ENCODE data around the gene RTN1.

Gene RTN1

GRCh38 chr14:59849411-59850130 is 21.0 kb downstream of the RTN1 start:
- no peak for DNase-seq

DNA sequence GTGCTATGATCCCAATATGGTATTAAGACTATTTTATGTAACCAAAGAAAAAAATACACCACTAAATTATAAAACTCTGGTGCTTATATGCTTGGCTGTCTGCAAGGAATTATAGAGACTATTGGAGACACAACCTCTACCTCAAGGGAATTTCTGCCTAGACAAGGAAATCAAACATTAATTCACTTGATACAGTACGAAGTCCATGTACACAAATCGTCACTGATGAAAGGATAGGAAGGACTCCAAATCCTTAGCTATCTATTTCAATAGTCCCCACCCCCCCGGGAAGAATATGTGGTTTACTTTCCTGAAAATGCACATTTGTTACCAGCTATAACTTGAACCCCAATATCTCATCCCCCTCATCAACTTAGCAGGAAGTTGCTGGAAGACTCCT is 21.9 kb downstream of the RTN1 start:
- no peak for DNase-seq

DNA sequence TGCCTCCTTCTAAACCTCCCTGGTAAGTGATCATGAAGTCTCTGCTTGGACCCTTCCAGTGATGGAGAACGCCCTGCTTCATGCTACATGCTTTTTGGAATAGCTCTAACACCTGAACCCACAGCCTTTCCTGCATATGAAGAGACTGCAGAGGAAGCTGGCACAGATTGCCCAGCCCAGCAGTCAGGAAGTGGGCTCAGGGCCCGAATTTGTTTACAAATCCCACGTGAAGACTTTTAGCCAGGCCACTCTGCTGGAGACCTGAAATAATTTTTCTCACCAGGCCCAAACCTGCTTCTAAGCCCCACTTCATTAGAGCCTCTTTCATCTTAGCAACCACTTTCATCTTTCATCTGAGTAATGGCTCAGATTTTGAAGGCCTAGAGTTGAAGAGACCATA is 22.9 kb downstream of the RTN1 start:
- DNase-seq, result no peak

DNA sequence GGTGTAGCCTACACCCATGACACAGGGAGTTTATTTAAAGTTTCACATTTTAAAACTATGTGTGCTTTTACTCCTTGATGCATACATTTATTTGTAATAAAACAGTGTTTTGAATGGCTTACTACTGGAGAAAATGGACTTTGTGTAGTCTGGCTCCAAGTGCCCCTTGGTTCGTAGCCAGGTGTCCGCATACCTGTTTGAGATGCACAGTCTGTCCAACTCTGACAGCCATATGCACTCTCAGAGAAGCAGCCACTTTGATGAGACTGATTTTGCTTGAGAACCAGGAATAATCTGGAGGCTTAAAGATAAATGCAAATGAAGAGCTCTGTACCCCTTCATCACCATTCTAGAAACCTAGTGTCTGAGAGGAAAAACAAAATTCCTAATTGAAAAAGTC is 24.0 kb downstream of the RTN1 start:
- no peak for DNase-seq

GRCh38 chr14:59845245-59845644 is 25.3 kb downstream of the RTN1 start:
- no peak for DNase-seq

DNA sequence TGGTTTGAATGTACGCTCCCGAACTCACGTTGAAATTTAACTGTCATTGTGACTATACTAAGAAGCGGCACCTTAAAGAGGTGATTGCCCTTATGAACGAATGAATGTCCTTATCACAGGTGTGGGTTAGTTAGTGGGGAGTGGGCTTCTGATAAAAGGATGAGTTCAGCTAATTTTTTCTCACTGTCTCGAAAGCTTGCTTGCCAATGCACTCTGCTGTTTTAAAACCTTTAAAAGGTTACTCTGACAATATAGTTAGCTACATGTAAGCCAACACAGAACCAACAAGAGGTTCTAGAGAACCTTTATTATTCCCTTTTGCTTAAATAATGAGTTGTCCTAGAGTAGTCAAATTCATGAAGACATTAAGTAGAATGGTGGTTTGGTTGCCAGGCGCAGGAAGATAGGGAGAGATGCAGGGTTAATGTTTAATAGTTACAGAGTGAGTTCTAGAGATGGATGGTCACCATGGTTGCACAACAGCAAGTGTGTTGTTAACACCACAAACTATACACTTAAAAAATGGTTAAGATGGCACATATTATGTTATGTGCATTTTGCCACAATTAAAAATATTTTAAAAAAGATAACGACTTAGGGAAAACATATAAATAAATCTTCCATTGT is 26.3 kb downstream of the RTN1 start:
- DNase-seq, result no peak

DNA sequence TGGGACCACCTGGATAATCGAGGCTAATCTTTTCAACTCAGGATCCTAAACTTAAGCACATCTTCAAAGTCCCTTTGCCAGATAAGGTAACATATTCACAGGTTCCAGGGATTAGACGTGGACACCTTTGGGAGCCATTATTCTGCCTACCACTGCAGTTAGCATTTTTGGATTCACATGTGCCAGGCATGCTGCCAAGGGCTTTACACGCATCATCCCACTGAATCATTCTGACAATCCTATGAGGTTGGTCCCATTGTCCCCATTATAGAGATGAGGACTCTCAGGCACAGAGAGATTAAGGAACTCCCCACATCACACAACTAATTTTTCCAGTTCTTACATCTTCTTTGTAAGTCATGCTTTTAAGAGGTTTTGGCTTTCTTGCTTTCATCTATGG is 34.5 kb downstream of the RTN1 start:
- no peak for DNase-seq

GRCh38 chr14:59832653-59833294 is 37.8 kb downstream of the RTN1 start:
- DNase-seq, result no peak

- no peak for DNase-seq
These were observed 39.4 kb downstream of the RTN1 start for GRCh38 chr14:59831121-59831730.

- DNase-seq, result no peak
These were observed 40.2 kb downstream of the RTN1 start for GRCh38 chr14:59830338-59830734.

GRCh38 chr14:59829469-59830337 is 40.9 kb downstream of the RTN1 start:
- no peak for DNase-seq

- DNase-seq, result no peak
These were observed 42.3 kb downstream of the RTN1 start for GRCh38 chr14:59828276-59828675.

- no peak for DNase-seq
These were observed 43.2 kb downstream of the RTN1 start for GRCh38 chr14:59827401-59827800.

GRCh38 chr14:59826150-59826549 is 44.4 kb downstream of the RTN1 start:
- no peak for DNase-seq

DNA sequence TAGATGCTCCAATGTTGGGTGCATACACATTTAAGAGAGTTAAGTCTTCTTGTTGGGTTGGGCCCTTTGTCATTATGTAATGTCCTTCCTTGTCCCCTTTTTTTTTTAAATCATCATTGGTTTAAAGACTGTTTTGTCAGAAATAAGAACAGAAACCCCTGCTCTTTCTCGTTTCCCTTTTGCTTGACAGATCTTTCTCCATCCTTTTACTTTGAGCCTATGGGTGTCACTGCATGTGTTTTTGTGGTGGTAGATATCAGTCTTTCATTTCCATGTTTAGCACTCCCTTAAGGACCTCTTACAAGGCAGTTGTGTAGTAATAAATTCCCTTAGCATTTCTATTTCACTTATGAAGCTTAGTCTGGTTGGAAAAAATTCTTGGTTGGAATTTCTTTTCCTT is 47.4 kb downstream of the RTN1 start:
- DNase-seq, result no peak

DNA sequence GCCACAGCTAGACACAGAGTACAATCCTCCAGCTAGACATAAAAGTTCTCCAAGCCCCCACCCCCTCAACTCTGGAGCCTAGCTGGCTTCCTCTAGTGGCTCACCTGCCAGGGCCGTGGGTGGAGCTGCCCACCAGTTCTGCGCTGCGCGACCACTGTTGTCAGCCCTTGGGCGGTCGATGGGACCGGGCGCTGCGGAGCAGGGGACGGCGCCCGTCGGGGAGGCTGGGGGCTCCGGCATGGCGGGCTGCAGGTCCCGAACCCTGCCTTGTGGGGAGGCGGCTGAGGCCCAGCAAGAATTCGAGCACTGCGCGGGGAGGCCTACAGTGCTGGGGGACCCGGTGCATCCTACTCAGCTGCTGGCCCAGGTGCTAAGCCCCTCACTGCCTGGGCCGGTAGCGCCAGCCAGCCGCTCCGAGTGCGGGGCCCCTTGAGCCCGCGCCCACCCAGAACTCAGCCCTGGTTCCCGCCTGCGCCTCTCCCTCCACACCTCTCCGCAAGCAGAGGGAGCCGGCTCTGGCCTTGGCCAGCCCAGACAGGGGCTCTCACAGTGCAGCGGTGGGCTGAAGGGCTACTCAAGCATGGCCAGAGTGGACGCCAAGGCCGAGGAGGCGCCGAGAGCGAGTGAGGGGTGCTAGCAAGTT is 51.0 kb downstream of the RTN1 start:
- no peak for DNase-seq

DNA sequence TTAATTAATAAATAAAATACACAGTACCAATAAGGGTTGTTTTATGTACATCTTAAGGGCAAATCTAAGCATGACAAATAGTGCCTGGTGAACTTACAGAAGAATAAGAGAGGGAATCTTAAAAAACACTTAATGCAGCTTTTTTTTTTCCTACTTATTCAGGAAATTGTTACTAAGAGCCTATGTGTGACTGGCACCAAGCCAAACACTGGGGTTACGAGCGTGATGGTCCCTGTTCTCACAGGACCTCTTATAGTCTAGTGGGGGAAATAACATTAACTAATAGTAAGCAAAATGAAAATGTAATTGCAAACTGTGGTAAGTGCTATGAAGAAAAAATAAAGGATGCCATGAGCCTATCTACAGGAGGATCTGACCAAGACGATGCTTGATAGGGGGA is 53.6 kb downstream of the RTN1 start:
- no peak for DNase-seq

DNA sequence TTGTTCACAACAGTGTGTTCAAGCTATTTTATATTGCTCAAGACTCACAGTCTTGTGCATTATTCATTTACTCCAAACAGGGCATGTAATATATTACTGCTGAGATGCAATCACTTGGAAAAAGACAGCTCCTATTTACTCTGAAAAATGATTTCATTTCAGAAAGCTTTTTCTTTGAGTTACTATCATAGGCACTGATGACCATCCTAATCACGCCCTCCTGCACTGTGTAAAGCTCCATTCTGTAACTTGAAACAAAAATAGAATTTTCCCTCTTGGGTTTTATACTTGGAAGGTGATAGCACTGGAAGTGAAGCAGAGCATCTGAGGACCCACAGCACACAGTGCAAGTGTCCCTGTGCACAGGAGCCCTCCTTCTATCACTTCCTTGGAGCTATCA is 55.6 kb downstream of the RTN1 start:
- no peak for DNase-seq

DNA sequence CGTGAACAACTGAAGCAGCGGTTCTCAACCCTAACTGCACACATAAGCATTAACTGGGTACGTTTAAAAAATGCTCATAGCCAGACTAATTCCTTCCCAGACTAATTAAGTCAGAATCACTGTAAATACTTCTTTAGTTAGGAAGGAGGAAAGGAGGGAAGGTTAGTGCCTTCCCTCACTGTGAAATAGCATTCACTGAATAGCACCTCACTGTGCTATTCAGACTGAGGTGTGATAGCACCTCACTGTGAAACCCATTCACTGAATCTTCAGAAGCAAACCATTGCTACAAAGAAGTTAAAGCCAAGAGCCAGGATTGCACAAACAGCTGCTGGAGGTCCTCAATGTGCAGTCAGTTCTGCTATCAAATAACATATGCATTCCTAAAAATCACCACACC is 58.8 kb downstream of the RTN1 start:
- DNase-seq, result no peak

- DNase-seq, result no peak
These were observed 59.5 kb downstream of the RTN1 start for GRCh38 chr14:59811073-59811472.

DNA sequence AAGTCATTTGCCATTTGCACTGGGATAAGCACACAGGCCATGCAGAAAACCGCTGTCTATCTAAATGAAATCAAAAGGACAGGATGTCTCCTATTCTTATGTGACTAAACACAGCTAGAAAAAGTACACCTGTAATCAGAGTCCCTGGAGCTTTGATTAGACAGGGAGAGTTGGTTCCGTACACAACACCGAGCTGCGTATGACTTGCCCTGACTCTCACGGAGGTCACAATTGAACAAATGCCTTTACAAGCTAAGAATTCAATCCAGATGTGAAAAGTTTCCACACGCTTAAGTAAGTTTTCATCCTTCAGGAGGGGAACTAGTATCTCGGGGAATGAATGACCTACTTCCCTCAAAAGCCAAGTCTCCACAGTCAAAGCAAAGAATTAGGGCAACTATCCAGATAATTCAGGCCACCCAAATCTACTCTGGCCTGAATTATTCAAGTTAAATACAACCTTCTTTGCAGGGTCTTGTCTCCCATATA is 67.5 kb downstream of the RTN1 start:
- DNase-seq, result no peak

- DNase-seq, result no peak
These were observed 82.4 kb downstream of the RTN1 start for GRCh38 chr14:59788176-59788575.

All from bone marrow (tissue), 2 donors.